Measurements from ENCODE around the gene C1QTNF3. TPM values are rescaled to one million over a fixed set of nuclear protein-coding genes. Genes with fewer than 3 reads are reported as not detected.
"Not testable (repeated sequence)": the region's sequence is repeated elsewhere in the genome, so short reads cannot be mapped to it uniquely, and the experiment has no call there.

C1QTNF3 gene
- total and polyA plus RNA-seq, 2 of the 8 experiments (the other 6 are each of a cell fraction or from before 2014, with no cell fraction given), result 1.0 to 1.2 TPM

DNA sequence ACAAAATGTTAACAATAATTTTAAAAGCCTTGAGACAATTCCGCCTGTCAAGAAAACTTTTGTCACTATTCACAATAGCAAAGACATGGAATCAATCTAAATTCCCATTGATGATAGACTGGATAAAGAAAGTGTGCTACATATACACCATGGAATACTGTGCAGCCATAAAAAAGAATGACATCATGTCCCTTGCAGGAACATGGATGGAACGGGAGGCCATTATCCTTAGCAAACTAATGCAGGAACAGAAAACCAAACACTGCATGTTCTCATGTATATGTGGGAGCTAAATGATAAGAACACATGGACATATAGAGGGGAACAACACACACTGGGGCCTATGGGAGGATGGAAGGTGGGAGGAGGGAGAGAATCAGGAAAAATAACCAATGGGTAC, 12.4 kb downstream of the C1QTNF3 start:
- not testable (repeated sequence) for H3K4me3 ChIP-seq (ENCODE audit: extremely low read depth in 1 of 4, insufficient read depth in 2 of 4, low read depth in 3 of 4, low read length in 4 of 4); H3K4me1 ChIP-seq (replicated peaks in 1 of 4; ENCODE audit: control insufficient read depth in 3 of 4, insufficient read depth in 4 of 4, low read length in 3 of 4); H3K27me3 ChIP-seq (replicated peaks in 1 of 4; ENCODE audit: control insufficient read depth in 3 of 4, extremely low read depth in 1 of 4, insufficient read depth in 3 of 4, low read length in 3 of 4); H4K5ac ChIP-seq (ENCODE audit: insufficient read length, low read depth, low read length); H2AK5ac ChIP-seq (ENCODE audit: low read depth, low read length); H3K9me3 ChIP-seq (ENCODE audit: insufficient read depth in 2 of 2, low read depth in 1 of 2, low read length in 1 of 2); H2BK5ac ChIP-seq (ENCODE audit: low read depth, low read length); H4K20me1 ChIP-seq (replicated peaks in 1 of 2; ENCODE audit: control insufficient read depth in 1 of 2, insufficient read depth in 2 of 2, low read length in 2 of 2); H2BK20ac ChIP-seq (ENCODE audit: low read length); H3K18ac ChIP-seq (ENCODE audit: extremely low read depth, low read length); H3K4me2 ChIP-seq (ENCODE audit: insufficient read depth in 1 of 2, low read depth in 2 of 2, low read length in 2 of 2); H3K23me2 ChIP-seq (ENCODE audit: low read depth, low read length); H4K8ac ChIP-seq (ENCODE audit: extremely low read depth, insufficient read depth, low read length); H2BK120ac ChIP-seq (replicated peaks; ENCODE audit: low read depth, low read length); H2BK15ac ChIP-seq (ENCODE audit: low read length); H3K9ac ChIP-seq (replicated peaks in 1 of 4; ENCODE audit: extremely low read depth in 1 of 4, low read depth in 3 of 4, low read length in 3 of 4); H3K27ac ChIP-seq (ENCODE audit: low read depth, low read length); H3K56ac ChIP-seq (replicated peaks; ENCODE audit: insufficient read length, low read depth, low read length); H3K14ac ChIP-seq (ENCODE audit: insufficient read length); H3K79me2 ChIP-seq (ENCODE audit: control insufficient read depth in 1 of 2, insufficient read depth in 2 of 2, low read length in 2 of 2); H2AFZ ChIP-seq (ENCODE audit: low read length); H2BK12ac ChIP-seq (ENCODE audit: low read depth, low read length); DNase-seq (ENCODE audit: low read depth in 1 of 2, low spot score in 2 of 2); H3K4ac ChIP-seq (replicated peaks; ENCODE audit: insufficient read length, low read depth, low read length); H3K23ac ChIP-seq (ENCODE audit: insufficient read length); H3K36me3 ChIP-seq (ENCODE audit: control insufficient read depth in 2 of 4, insufficient read depth in 4 of 4, low read length in 3 of 4); H3K79me1 ChIP-seq (ENCODE audit: low read depth, low read length); FAIRE-seq; H4K91ac ChIP-seq (replicated peaks; ENCODE audit: insufficient read length, low read length)
- ChIA-PET POLR2A (ENCODE audit: partially characterized antibody) (interaction anchor here (1.6 kb wide), 1 partner anchor 22 kb away, joined by 5 read pairs; the partner anchor contains the start of gene AMACR), CTCF (ENCODE audit: partially characterized antibody) (interaction anchor here (0.8 kb wide), 1 partner anchor 14 kb away, joined by 3 read pairs; no protein-coding TSS in a partner anchor)
- WGBS, 2 experiments (ENCODE audit: extremely low coverage in 1 of 2, insufficient coverage in 1 of 2, insufficient read length in 1 of 2, insufficient replicate concordance in 2 of 2, low coverage in 1 of 2, low lambda C conversion rate in 2 of 2, missing lambda C conversion rate in 1 of 2), result 90% methylated on average over 2 of the region's 2 CpGs; no CpG with 5 or more reads in 1 of the 2 experiments
